A673 (cell line): ENCODE data around the gene SIDT1. TPM values are rescaled to one million over a fixed set of nuclear protein-coding genes. Genes with fewer than 3 reads are reported as not detected.

Experiments
- BruUV-seq: library from RNA; stranded (reverse); fragments of 400-500 nt; replicated peaks from 2 replicates; lab custom pipeline; 2021; lab: Mats Ljungman, UMichigan
- CTCF ChIA-PET: fragments of 300-600 bp; sonication (Branson Sonifier 250); formaldehyde crosslinking; loops from one replicate; lab custom pipeline; 2022; ENCODE audit warnings: antibody characterized with exemption; lab: Charles Lee
- POLR2A ChIA-PET: fragments of 300-600 bp; sonication (Branson Sonifier 250); formaldehyde crosslinking; loops from one replicate; lab custom pipeline; 2022; ENCODE audit warnings: antibody characterized with exemption; ENCODE audit not compliant: low non-redundant PET; lab: Charles Lee
- DNase-seq: peaks from one replicate; pipeline ENCODE4 v3.0.0-alpha.2; 2015; ENCODE audit warnings: low spot score
- H3K27ac ChIP-seq: fragments of 200-600 bp; sonication (generic); 2 replicates; pipeline ENCODE4 v1.5.1; 2016; ENCODE audit warnings: mixed run types, low read depth, mild to moderate bottlenecking, mixed read lengths, antibody characterized with exemption, low read length; ENCODE audit not compliant: poor library complexity, severe bottlenecking
- H3K27me3 ChIP-seq: fragments of 200-600 bp; sonication (generic); replicated peaks from 2 replicates; pipeline ENCODE4 v1.6.1; 2017; ENCODE audit warnings: mixed run types, low read depth, mild to moderate bottlenecking, mixed read lengths, antibody characterized with exemption, low read length; ENCODE audit not compliant: insufficient read depth, poor library complexity
- H3K36me3 ChIP-seq: fragments of 200-600 bp; sonication (generic); 2 replicates; pipeline ENCODE4 v1.6.1; 2016; ENCODE audit warnings: mixed run types, mild to moderate bottlenecking, mixed read lengths, antibody characterized with exemption, low read length; ENCODE audit not compliant: insufficient read depth, poor library complexity, severe bottlenecking
- H3K4me1 ChIP-seq: fragments of 200-600 bp; sonication (generic); 2 replicates; pipeline ENCODE4 v1.6.1; 2017; ENCODE audit warnings: mixed run types, mild to moderate bottlenecking, mixed read lengths, antibody characterized with exemption, low read length; ENCODE audit not compliant: insufficient read depth, poor library complexity, severe bottlenecking
- H3K4me3 ChIP-seq: fragments of 200-600 bp; sonication (generic); 2 replicates; pipeline ENCODE4 v1.5.1; 2016; ENCODE audit warnings: low read depth, mixed run types, mild to moderate bottlenecking, mixed read lengths, low read length; ENCODE audit not compliant: poor library complexity, severe bottlenecking
- H3K9me3 ChIP-seq: fragments of 200-600 bp; sonication (generic); 2 replicates; pipeline ENCODE4 v1.6.1; 2016; ENCODE audit warnings: mixed run types, low read depth, mild to moderate bottlenecking, mixed read lengths, antibody characterized with exemption, low read length; ENCODE audit not compliant: poor library complexity, severe bottlenecking
- EZH2 ChIP-seq: fragments of 200-600 bp; sonication (generic); IDR thresholded peaks from 2 replicates; pipeline ENCODE4 v1.6.1; 2017; ENCODE audit warnings: borderline replicate concordance, low read depth, mild to moderate bottlenecking, mixed read lengths, antibody characterized with exemption, low read length; ENCODE audit not compliant: poor library complexity, severe bottlenecking
- intact Hi-C: fragments of 100-400 bp; cut with micrococcal nuclease; formaldehyde crosslinking; loops from one replicate; pipeline ENCODE4 v1.10.0; 2022; ENCODE audit not compliant: unreplicated experiment
- total RNA-seq: library from RNA; stranded (reverse); gene quantifications from 2 replicates; pipeline ENCODE4 v1.2.3, GENCODE V29; 2021
- TF ChIP-seq, protein P1 (sequence below): fragments of 300-800, 200-600 bp; sonication (generic); conservative IDR thresholded peaks from 2 replicates; pipeline ENCODE4 v1.5.1; 2017; ENCODE audit warnings: low read depth, mild to moderate bottlenecking, antibody characterized with exemption, low read length, moderate library complexity, mixed read lengths

Gene SIDT1
- total RNA-seq, 1 experiment from 2014 or later, result not detected

DNA sequence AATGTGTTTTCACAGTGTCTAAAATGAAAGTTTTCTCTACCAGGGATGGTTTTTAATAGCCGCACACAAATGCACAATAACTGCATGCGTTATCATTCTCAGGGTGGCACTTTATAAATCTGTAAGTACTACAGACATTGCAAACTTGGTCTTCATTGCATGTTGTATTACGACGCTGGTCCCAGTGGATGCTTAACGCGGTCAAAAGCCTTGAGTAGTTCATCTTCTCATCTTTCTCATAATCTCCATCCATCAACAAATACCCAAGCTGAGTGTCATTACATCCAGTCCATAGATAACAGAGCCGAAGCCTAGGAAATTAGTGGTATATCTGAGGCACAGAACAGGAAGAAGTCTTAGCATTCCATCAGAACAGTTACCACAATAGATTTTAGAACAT, 91.5 kb downstream of the SIDT1 start:
- Histone ChIP-seq H3K36me3 (no peaks in the 10 kb centered on the region), H3K27me3 (no peaks in the 10 kb centered on the region), H3K4me3 (no peak overlapping the region), H3K9me3 (no peaks in the 10 kb centered on the region), H3K27ac (no peak overlapping the region), H3K4me1 (no peaks in the 10 kb centered on the region)
- CTCF ChIA-PET, result no interaction called here
- POLR2A ChIA-PET, result no interaction called here
- intact Hi-C loops, result loop anchor here (10.0 kb wide), 1 partner anchor 979 kb away; the partner anchor contains the start of gene CCDC80
- DNase-seq, result no peak
- no peak for TF ChIP-seq EZH2
- TF ChIP-seq, protein P1, sequence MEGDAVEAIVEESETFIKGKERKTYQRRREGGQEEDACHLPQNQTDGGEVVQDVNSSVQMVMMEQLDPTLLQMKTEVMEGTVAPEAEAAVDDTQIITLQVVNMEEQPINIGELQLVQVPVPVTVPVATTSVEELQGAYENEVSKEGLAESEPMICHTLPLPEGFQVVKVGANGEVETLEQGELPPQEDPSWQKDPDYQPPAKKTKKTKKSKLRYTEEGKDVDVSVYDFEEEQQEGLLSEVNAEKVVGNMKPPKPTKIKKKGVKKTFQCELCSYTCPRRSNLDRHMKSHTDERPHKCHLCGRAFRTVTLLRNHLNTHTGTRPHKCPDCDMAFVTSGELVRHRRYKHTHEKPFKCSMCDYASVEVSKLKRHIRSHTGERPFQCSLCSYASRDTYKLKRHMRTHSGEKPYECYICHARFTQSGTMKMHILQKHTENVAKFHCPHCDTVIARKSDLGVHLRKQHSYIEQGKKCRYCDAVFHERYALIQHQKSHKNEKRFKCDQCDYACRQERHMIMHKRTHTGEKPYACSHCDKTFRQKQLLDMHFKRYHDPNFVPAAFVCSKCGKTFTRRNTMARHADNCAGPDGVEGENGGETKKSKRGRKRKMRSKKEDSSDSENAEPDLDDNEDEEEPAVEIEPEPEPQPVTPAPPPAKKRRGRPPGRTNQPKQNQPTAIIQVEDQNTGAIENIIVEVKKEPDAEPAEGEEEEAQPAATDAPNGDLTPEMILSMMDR, result no peak
- no TSS peak for BruUV-seq

GRCh38 chr3:113625834-113626233, 93.5 kb downstream of the SIDT1 start:
- POLR2A ChIA-PET, result no interaction called here
- no TSS peak for BruUV-seq
- no peak for TF ChIP-seq EZH2
- TF ChIP-seq, protein P1, result no peak
- intact Hi-C loops, result loop anchor here (2.0 to 10.0 kb wide), 4 partner anchors 131 to 981 kb away; partner anchors contain the start of gene CCDC80
- CTCF ChIA-PET, result no interaction called here
- no peak for DNase-seq
- Histone ChIP-seq H3K27ac (no peak overlapping the region), H3K4me1 (no peaks in the 10 kb centered on the region), H3K27me3 (no peaks in the 10 kb centered on the region), H3K36me3 (no peaks in the 10 kb centered on the region), H3K9me3 (no peaks in the 10 kb centered on the region), H3K4me3 (no peak overlapping the region)

DNA sequence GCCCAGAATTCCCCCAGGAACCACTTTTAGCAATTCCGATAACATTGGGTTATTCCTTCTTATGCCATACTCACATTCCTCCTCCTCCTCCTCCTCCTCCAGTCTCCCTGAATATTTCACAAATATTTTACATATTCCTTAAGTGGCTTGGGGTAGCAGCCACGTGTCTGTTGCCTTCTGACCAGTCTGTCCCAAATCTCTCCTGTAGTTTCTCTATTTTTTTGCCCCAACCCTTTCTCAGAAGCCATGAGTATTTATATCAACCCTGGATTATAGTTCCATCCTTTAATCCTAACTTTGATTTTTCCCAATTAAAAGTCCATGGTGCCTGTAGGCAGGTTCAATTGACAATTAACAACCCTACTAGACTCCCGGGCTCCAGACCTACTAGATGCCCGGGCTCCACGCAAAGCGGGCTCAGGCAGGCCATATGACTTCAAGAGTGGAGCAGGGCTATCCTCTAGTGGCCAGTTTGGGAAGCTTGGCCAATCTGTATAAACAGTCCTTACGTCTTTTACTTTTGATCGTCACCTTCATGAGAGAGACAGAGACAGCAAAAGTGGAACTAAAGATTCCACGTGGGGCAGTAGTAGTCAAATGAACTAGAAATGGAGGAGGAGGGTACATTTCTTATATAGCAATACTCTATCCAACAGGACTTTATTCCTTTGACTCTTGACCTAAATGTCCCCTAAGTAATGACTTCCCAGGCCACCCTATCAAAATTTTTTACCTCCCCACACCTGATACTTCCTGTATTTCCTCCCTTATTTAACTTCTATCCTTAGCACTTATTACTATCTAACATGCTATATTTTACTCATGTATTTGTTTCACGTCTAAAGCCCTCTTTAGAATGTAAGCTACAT, 94.4 kb downstream of the SIDT1 start:
- ChIA-PET POLR2A (no interaction called here), CTCF (interaction anchor here (0.7 to 1.0 kb wide), 3 partner anchors 112 to 592 kb away, joined by 3 read pairs; partner anchors contain the start of gene SPICE1)
- no peaks in the 10 kb centered on the region for H3K9me3 ChIP-seq
- TF ChIP-seq, protein P1, result peak; percentile 90
- no peak for TF ChIP-seq EZH2
- H3K4me1 ChIP-seq, result no peaks in the 10 kb centered on the region
- BruUV-seq, result no TSS peak
- DNase-seq, result peak; percentile 78
- no peak overlapping the region for H3K4me3 ChIP-seq
- intact Hi-C loops, result loop anchor here (2.0 to 10.0 kb wide), 4 partner anchors 132 to 982 kb away; partner anchors contain the start of gene CCDC80
- H3K27ac ChIP-seq, result no peak overlapping the region
- H3K36me3 ChIP-seq, result no peaks in the 10 kb centered on the region
- H3K27me3 ChIP-seq, result no peaks in the 10 kb centered on the region
